CD14-positive monocyte (primary cell): ENCODE measurements around the gene INTS2. TPM values are rescaled to one million over a fixed set of nuclear protein-coding genes. Genes with fewer than 3 reads are reported as not detected.

Experiments used
- DNase-seq, 3 donors: peaks; one replicate each; pipeline ENCODE4 v3.0.0-alpha.2; 2011 to 2022
- H2AFZ ChIP-seq: 2 replicates; pipeline ENCODE4 v1.6.0; 2012; ENCODE audit warnings: mild to moderate bottlenecking, low read depth, low read length, inconsistent platforms; ENCODE audit not compliant: insufficient read depth, poor library complexity, severe bottlenecking
- H3K27ac ChIP-seq, 2 donors: 1 replicate in 1 of 2; 2 replicates in 1 of 2; pipeline ENCODE4 v1.5.1; 2012 to 2013; ENCODE audit warnings: low read length in 2 of 2, control low read depth in 1 of 2, inconsistent platforms in 1 of 2, low read depth in 1 of 2, mild to moderate bottlenecking in 1 of 2
- H3K27me3 ChIP-seq, 2 donors: one replicate each; pipeline versions ENCODE4 v1.6.0 to v1.6.1; 2011 to 2013; ENCODE audit warnings: low read length in 2 of 2; ENCODE audit not compliant: control insufficient read depth in 2 of 2, insufficient read depth in 2 of 2
- H3K36me3 ChIP-seq, 2 donors: replicated peaks in 1 of 2; 1 replicate in 1 of 2; 2 replicates in 1 of 2; pipeline versions ENCODE4 v1.5.1 to v1.6.1; 2012 to 2013; ENCODE audit warnings: low read length in 2 of 2, control low read depth in 1 of 2, inconsistent platforms in 1 of 2, mild to moderate bottlenecking in 1 of 2; ENCODE audit not compliant: insufficient read depth in 2 of 2, control insufficient read depth in 1 of 2
- H3K4me1 ChIP-seq, 2 donors: 1 replicate in 1 of 2; 2 replicates in 1 of 2; pipeline versions ENCODE4 v1.5.1 to v1.6.1; 2012 to 2013; ENCODE audit warnings: low read length in 2 of 2, control low read depth in 1 of 2, inconsistent platforms in 1 of 2, mild to moderate bottlenecking in 1 of 2, moderate library complexity in 1 of 2; ENCODE audit not compliant: insufficient read depth in 2 of 2, control insufficient read depth in 1 of 2
- H3K4me2 ChIP-seq: replicated peaks from 2 replicates; pipeline ENCODE3; 2012; ENCODE audit warnings: low read length, moderate library complexity, mild to moderate bottlenecking; ENCODE audit not compliant: poor library complexity, severe bottlenecking; ENCODE audit errors: extremely low read depth
- H3K4me3 ChIP-seq, 3 experiments: fragments of 200-600 bp in 1 of 3; sonication (generic) in 1 of 3; replicated peaks in 1 of 3; 1 replicate in 2 of 3; 2 replicates in 1 of 3; pipeline ENCODE4 v1.5.1; 2011 to 2013; ENCODE audit warnings: low read length in 3 of 3, mild to moderate bottlenecking in 3 of 3, control low read depth in 2 of 3, low read depth in 2 of 3, inconsistent platforms in 1 of 3, moderate library complexity in 1 of 3
- H3K79me2 ChIP-seq: 2 replicates; pipeline ENCODE4 v1.6.0; 2012; ENCODE audit warnings: mild to moderate bottlenecking, control low read depth, inconsistent platforms, low read length, moderate library complexity; ENCODE audit not compliant: insufficient read depth
- H3K9ac ChIP-seq: 2 replicates; pipeline ENCODE4 v1.6.0; 2017; ENCODE audit warnings: low read length, mild to moderate bottlenecking; ENCODE audit not compliant: insufficient read depth, poor library complexity, severe bottlenecking
- H3K9me3 ChIP-seq, 2 donors: replicated peaks in 1 of 2; 1 replicate in 1 of 2; 2 replicates in 1 of 2; pipeline versions ENCODE4 v1.5.1 to v1.6.1; 2012 to 2013; ENCODE audit warnings: low read length in 2 of 2, control low read depth in 1 of 2; ENCODE audit not compliant: control insufficient read depth in 1 of 2, insufficient read depth in 1 of 2
- H4K20me1 ChIP-seq: 2 replicates; pipeline ENCODE4 v1.6.0; 2012; ENCODE audit warnings: mild to moderate bottlenecking, low read length, control low read depth, moderate library complexity; ENCODE audit not compliant: insufficient read depth
- H3K27ac Mint-ChIP-seq, 7 donors: one replicate each; pipeline ENCODE4 v1.8.0; 2020; ENCODE audit warnings: mild to moderate bottlenecking in 7 of 7, mixed read lengths in 7 of 7, moderate library complexity in 6 of 7, inconsistent platforms in 2 of 7
- H3K27me3 Mint-ChIP-seq, 3 donors: one replicate each; pipeline ENCODE4 v1.8.0; 2021 to 2022; ENCODE audit warnings: low read depth in 3 of 3, mild to moderate bottlenecking in 3 of 3, mixed read lengths in 3 of 3, moderate library complexity in 3 of 3, inconsistent platforms in 1 of 3
- H3K36me3 Mint-ChIP-seq, 2 donors: one replicate each; pipeline ENCODE4 v1.8.0; 2020; ENCODE audit warnings: mixed read lengths in 2 of 2, inconsistent platforms in 1 of 2, mild to moderate bottlenecking in 1 of 2
- H3K4me1 Mint-ChIP-seq: one replicate; pipeline ENCODE4 v1.8.0; 2020; ENCODE audit warnings: mild to moderate bottlenecking, mixed read lengths
- H3K4me3 Mint-ChIP-seq, 2 donors: one replicate each; pipeline ENCODE4 v1.8.0; 2020; ENCODE audit warnings: mild to moderate bottlenecking in 2 of 2, mixed read lengths in 2 of 2, moderate library complexity in 1 of 2
- H3K9me3 Mint-ChIP-seq, 7 donors: one replicate each; pipeline ENCODE4 v1.8.0; 2020 to 2022; ENCODE audit warnings: mixed read lengths in 7 of 7, mild to moderate bottlenecking in 6 of 7, moderate library complexity in 6 of 7, inconsistent platforms in 2 of 7
- CTCF ChIP-seq: fragments of 200-600 bp; IDR thresholded peaks from one replicate; pipeline ENCODE4 v1.8.0; 2022; ENCODE audit warnings: antibody characterized with exemption, mild to moderate bottlenecking
- WGBS: methylation state at CpG from one replicate; pipeline ENCODE4 v1.1.5; 2013; ENCODE audit warnings: missing lambda C conversion rate; ENCODE audit not compliant: insufficient coverage; 5-methylcytosine and 5-hydroxymethylcytosine counted together
- intact Hi-C, 2 donors: fragments of 100-400 bp; cut with micrococcal nuclease; formaldehyde crosslinking; loops; one replicate each; pipeline versions ENCODE4 v1.15.0 to v1.15.1; 2023
- polyA plus RNA-seq, 3 donors: library from polyadenylated mRNA; depleted of rRNA in 1 of 3; unstranded in 2 of 3; stranded (reverse) in 1 of 3; fragments of 300-500 nt in 2 of 3; fragments of >200 nt in 1 of 3; fragmentation: Illumina TruSeq in 2 of 3; gene quantifications; 1 replicate in 2 of 3; 2 replicates in 1 of 3; pipeline ENCODE4 v1.2.3, GENCODE V29; 2012 to 2021

INTS2 gene
- polyA plus RNA-seq, 3 donors = 2.2 to 2.9 (median 2.6) TPM

- no CpG with 5 or more reads among the region's 2 CpGs for WGBS
- no peak overlapping the region for H2AFZ ChIP-seq
- Mint-ChIP-seq H3K9me3 (peaks cover 0 to 3% (median 0%) of the 10 kb centered on the region in 7 donors), H3K36me3 (peaks cover 30 to 46% of the 10 kb centered on the region in 2 donors), H3K4me1 (no peaks in the 10 kb centered on the region), H3K27me3 (no peaks in the 10 kb centered on the region), H3K27ac (no peak overlapping the region), H3K4me3 (no peak overlapping the region)
- no peak overlapping the region for H3K4me2 ChIP-seq
- peaks cover 49 to 59% of the 10 kb centered on the region in 2 donors for H3K36me3 ChIP-seq
- H3K27ac ChIP-seq = no peak overlapping the region
- TF ChIP-seq CTCF = no peak
- no peaks in the 10 kb centered on the region for H3K79me2 ChIP-seq
- H3K9me3 ChIP-seq = no peaks in the 10 kb centered on the region
- H3K27me3 ChIP-seq = no peaks in the 10 kb centered on the region
- intact Hi-C loops = no loop called here
- no peak overlapping the region for H3K9ac ChIP-seq
- H4K20me1 ChIP-seq = peaks cover 4% of the 10 kb centered on the region
- no peaks in the 10 kb centered on the region for H3K4me1 ChIP-seq
- no peak for DNase-seq
- H3K4me3 ChIP-seq = no peak overlapping the region
Observed at GRCh38 chr17:61942085-61942484, 14.3 kb upstream of the INTS2 start.

DNA sequence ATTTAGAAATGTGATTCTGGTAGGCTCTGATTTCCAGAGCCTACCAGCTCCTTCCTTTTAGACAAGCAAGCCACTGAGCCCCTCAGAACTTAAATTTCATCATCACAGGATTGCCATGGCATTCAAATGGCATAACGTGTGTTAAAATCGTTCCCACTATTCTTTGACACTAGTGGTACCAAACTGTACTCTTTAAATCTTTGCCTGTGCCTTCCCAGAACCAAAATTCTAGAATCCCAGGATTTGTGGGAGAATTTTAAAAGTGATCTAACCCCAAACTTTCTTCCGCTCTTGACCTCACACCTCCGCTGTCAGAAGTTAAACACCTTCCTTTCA, 287 bp upstream of the INTS2 start:
- Histone ChIP-seq H3K79me2 (peaks cover 15% of the 10 kb centered on the region), H3K9me3 (no peaks in the 10 kb centered on the region), H3K9ac (peak overlapping the region; percentile 85), H2AFZ (peak overlapping the region; percentile 97), H3K36me3 (peaks cover 10 to 18% of the 10 kb centered on the region in 2 donors), H4K20me1 (no peaks in the 10 kb centered on the region), H3K27ac (peak overlapping the region; percentile 41 to 86), H3K27me3 (no peaks in the 10 kb centered on the region), H3K4me3 (peak overlapping the region; percentile 67 to 92 (median 81)), H3K4me1 (peaks cover 15 to 20% of the 10 kb centered on the region in 2 donors), H3K4me2 (peak overlapping the region; percentile 84)
- no peak for DNase-seq
- peaks cover 5 to 19% of the 10 kb centered on the region in 2 donors for H3K36me3 Mint-ChIP-seq
- 87% methylated on average over 2 of the region's 4 CpGs for WGBS
- peaks cover 0 to 2% (median 0%) of the 10 kb centered on the region in 7 donors for H3K9me3 Mint-ChIP-seq
- no peak for TF ChIP-seq CTCF
- peak overlapping the region; percentile 11 to 96 (median 89) for H3K27ac Mint-ChIP-seq
- peak overlapping the region; percentile 90 to 95 for H3K4me3 Mint-ChIP-seq
- intact Hi-C loops = loop anchor here in 1 of 2 donors (10.0 kb wide), 1 partner anchor 1253 kb away; the partner anchor contains the start of gene BCAS3
- peaks cover 16% of the 10 kb centered on the region for H3K4me1 Mint-ChIP-seq
- H3K27me3 Mint-ChIP-seq = peaks cover 0 to 5% (median 1%) of the 10 kb centered on the region in 3 donors
